A549 (cell line): Measurements from ENCODE around the gene MID2. TPM values are rescaled to one million over a fixed set of nuclear protein-coding genes. Genes with fewer than 3 reads are reported as not detected.
A peak's percentile ranks its signal among the peaks of the same experiment; 100 is the strongest.

ENCODE experiments used
- ATAC-seq, 2 experiments: fragments of 200-7000 bp in 1 of 2; fragments of >200 bp in 1 of 2; cut with Nextera tagmentation in 1 of 2; cut with Tn5 transposase in 1 of 2; 3 replicates each; pipeline versions ENCODE4 v1.8.0 to v1.9.1; 2018 to 2020; ENCODE audit warnings: mild to moderate bottlenecking in 1 of 2, moderate library complexity in 1 of 2
- CTCF ChIA-PET: fragments of 300-600 bp; sonication (Branson Sonifier 250); formaldehyde crosslinking; extraction: SDS; loops from one replicate; lab custom pipeline; 2021; ENCODE audit warnings: antibody characterized with exemption, inconsistent platforms; lab: Yijun Ruan, JAX
- POLR2A ChIA-PET: fragments of 350-600 bp; formaldehyde crosslinking; extraction: SDS; loops from one replicate; lab custom pipeline; 2021; ENCODE audit warnings: antibody characterized with exemption, inconsistent platforms; lab: Yijun Ruan, JAX
- DNase-seq, 2 experiments: peaks; one replicate each; pipeline versions ENCODE4 v3.0.0 to v3.0.0-alpha.2; 2011 to 2016; ENCODE audit warnings: low read depth in 1 of 2, low spot score in 1 of 2
- FAIRE-seq: peaks from 2 replicates; lab custom pipeline; 2011; peaks lifted over from hg19 to GRCh38; lab: Jason Lieb, UNC
- H3K27ac ChIP-seq, 2 experiments: fragments of >200 bp; sonication (Bioruptor Twin); formaldehyde crosslinking; 3 replicates each; pipeline ENCODE4 v1.5.1; 2016 to 2017
- H3K4me1 ChIP-seq: fragments of >200 bp; sonication (Bioruptor Twin); formaldehyde crosslinking; 3 replicates; pipeline ENCODE4 v1.6.1; 2016
- H3K4me2 ChIP-seq: fragments of >200 bp; sonication (Bioruptor Twin); formaldehyde crosslinking; 3 replicates; pipeline ENCODE4 v1.6.1; 2016
- H3K4me3 ChIP-seq: fragments of >200 bp; sonication (Bioruptor Twin); formaldehyde crosslinking; 3 replicates; pipeline ENCODE4 v1.5.1; 2016
- H3K9me3 ChIP-seq: fragments of >200 bp; sonication (Bioruptor Twin); formaldehyde crosslinking; 3 replicates; pipeline ENCODE4 v1.6.1; 2016
- CBX2 ChIP-seq: fragments of 200-600 bp; sonication (generic); IDR thresholded peaks from 2 replicates; pipeline ENCODE4 v1.6.1; 2016; ENCODE audit warnings: low read depth, mild to moderate bottlenecking, borderline replicate concordance
- CEBPB ChIP-seq, 2 experiments: fragments of >200 bp in 1 of 2; sonication (Bioruptor Twin) in 1 of 2; formaldehyde crosslinking in 1 of 2; IDR thresholded peaks; 2 replicates each; pipeline ENCODE4 v1.6.1; 2012 to 2016
- CHD4 ChIP-seq: fragments of 200-600 bp; sonication (generic); IDR thresholded peaks from 2 replicates; pipeline ENCODE4 v1.6.1; 2016; ENCODE audit warnings: antibody characterized with exemption, mild to moderate bottlenecking, borderline replicate concordance
- E2F6 ChIP-seq: IDR thresholded peaks from 2 replicates; pipeline ENCODE4 v1.6.1; 2012; ENCODE audit warnings: low read depth, borderline replicate concordance
- EHMT2 ChIP-seq: fragments of 200-600 bp; sonication (generic); IDR thresholded peaks from 2 replicates; pipeline ENCODE4 v1.6.1; 2016; ENCODE audit warnings: antibody characterized with exemption, low read depth, mild to moderate bottlenecking, moderate library complexity
- GATA3 ChIP-seq: IDR thresholded peaks from 2 replicates; pipeline ENCODE4 v1.6.1; 2012; ENCODE audit warnings: borderline replicate concordance
- HES2 ChIP-seq: fragments of >200 bp; sonication (Bioruptor Twin); formaldehyde crosslinking; IDR thresholded peaks from 2 replicates; pipeline ENCODE4 v1.6.1; 2016
- HEYL ChIP-seq: fragments of 250-450 bp; sonication (Bioruptor Pico); IDR thresholded peaks from 2 replicates; pipeline ENCODE4 v1.8.0; 2021; ENCODE audit warnings: mild to moderate bottlenecking, moderate library complexity
- HOXB5 ChIP-seq: fragments of 250-450 bp; sonication (Bioruptor Pico); IDR thresholded peaks from 2 replicates; pipeline ENCODE4 v1.5.0; 2020; ENCODE audit warnings: mild to moderate bottlenecking, moderate library complexity
- JUN ChIP-seq, 2 experiments: fragments of >200 bp; sonication (Bioruptor Twin); formaldehyde crosslinking; IDR thresholded peaks; 2 replicates in 1 of 2; 3 replicates in 1 of 2; pipeline ENCODE4 v1.6.1; 2016 to 2017
- KDM1A ChIP-seq: fragments of 200-600 bp; sonication (generic); IDR thresholded peaks from 2 replicates; pipeline ENCODE4 v1.6.1; 2016; ENCODE audit warnings: low read depth, mild to moderate bottlenecking
- MAZ ChIP-seq: fragments of 150-350 bp; IDR thresholded peaks from 2 replicates; pipeline ENCODE4 v1.6.1; 2014; ENCODE audit warnings: antibody characterized with exemption, low read depth, low read length, borderline replicate concordance
- MYC ChIP-seq: IDR thresholded peaks from 2 replicates; pipeline ENCODE4 v1.6.1; 2012; ENCODE audit warnings: mild to moderate bottlenecking, inconsistent platforms, low read length, improper control_type of control experiment, borderline replicate concordance
- NPAS2 ChIP-seq: fragments of 250-450 bp; sonication (Bioruptor Pico); IDR thresholded peaks from 2 replicates; pipeline ENCODE4 v1.8.0; 2022; ENCODE audit warnings: mild to moderate bottlenecking, moderate library complexity, borderline replicate concordance
- POLR2A ChIP-seq: IDR thresholded peaks from 2 replicates; pipeline ENCODE4 v1.6.1; 2012; ENCODE audit warnings: mild to moderate bottlenecking, low read length
- RARB ChIP-seq: fragments of 250-450 bp; sonication (Bioruptor Pico); IDR thresholded peaks from 2 replicates; pipeline ENCODE4 v1.8.0; 2021; ENCODE audit warnings: mild to moderate bottlenecking, moderate library complexity
- RCOR1 ChIP-seq: fragments of 150-350 bp; IDR thresholded peaks from 2 replicates; pipeline ENCODE4 v1.6.1; 2014; ENCODE audit warnings: antibody characterized with exemption, low read length, low read depth
- REST ChIP-seq: fragments of 200-600 bp; sonication (generic); IDR thresholded peaks from 2 replicates; pipeline ENCODE4 v1.6.1; 2016; ENCODE audit warnings: antibody characterized with exemption, mild to moderate bottlenecking, moderate library complexity
- RNF2 ChIP-seq: fragments of 200-600 bp; sonication (generic); IDR thresholded peaks from 2 replicates; pipeline ENCODE4 v1.6.1; 2016; ENCODE audit warnings: low read depth, mild to moderate bottlenecking, antibody characterized with exemption, moderate library complexity, borderline replicate concordance
- USF2 ChIP-seq: fragments of 450-650 bp; IDR thresholded peaks from 2 replicates; pipeline ENCODE4 v1.6.1; 2014; ENCODE audit warnings: antibody characterized with exemption
- ZC3H11A ChIP-seq: fragments of 450-650 bp; IDR thresholded peaks from 2 replicates; pipeline ENCODE4 v1.6.1; 2014; ENCODE audit warnings: antibody characterized with exemption, mild to moderate bottlenecking
- ZFP36 ChIP-seq: fragments of 450-650 bp; IDR thresholded peaks from 2 replicates; pipeline ENCODE4 v1.6.1; 2014; ENCODE audit warnings: borderline replicate concordance; ENCODE audit not compliant: partially characterized antibody
- ZSCAN20 ChIP-seq: fragments of 250-450 bp; sonication (Bioruptor Pico); IDR thresholded peaks from 2 replicates; pipeline ENCODE4 v1.8.0; 2022; ENCODE audit warnings: mild to moderate bottlenecking, moderate library complexity
- WGBS: methylation state at CpG from one replicate; pipeline ENCODE4 v1.1.6; 2017; ENCODE audit errors: missing lambda C conversion rate; 5-methylcytosine and 5-hydroxymethylcytosine counted together
- polyA plus RNA-seq, 4 experiments: library from polyadenylated mRNA; depleted of rRNA in 3 of 4; stranded (reverse); fragments of >200 nt; fragmentation: RNase III in 1 of 4; extraction: RNeasy Plus Mini Kit Qiagen cat#74134 plus additional on column Dnase treatment in 1 of 4; gene quantifications; 2 replicates in 3 of 4; 3 replicates in 1 of 4; pipeline ENCODE4 v1.2.3, GENCODE V29; 2011 to 2017

Gene MID2
- polyA plus RNA-seq, 2 of the 4 experiments (the other 2 are of a cell fraction), result 4.6 to 10.6 TPM

- ChIA-PET POLR2A (no interaction called here), CTCF (interaction anchor here (1.4 kb wide), 1 partner anchor 42 kb away, joined by 3 read pairs; no protein-coding TSS in a partner anchor)
- no peak for TF ChIP-seq GATA3
- no peak for TF ChIP-seq CBX2
- no peak for TF ChIP-seq RCOR1
- no peak for TF ChIP-seq EHMT2
- no peak for TF ChIP-seq MYC
- TF ChIP-seq HOXB5, result no peak
- no peak for TF ChIP-seq RARB (CRISPR knock-in tag)
- TF ChIP-seq USF2, result no peak
- peaks cover 5% of the 10 kb centered on the region; the same call in 2 of the 3 replicates for H3K4me1 ChIP-seq
- peak overlapping the region; percentile 83 for H3K4me2 ChIP-seq
- WGBS, result 35% methylated on average over 6 of the region's 7 CpGs
- DNase-seq, result peak in 1 of 2 experiments; percentile 40
- FAIRE-seq, result no peak
- H3K27ac ChIP-seq, result peak overlapping the region; percentile 9 to 73; a peak in 5 of 6 replicates
- ATAC-seq, result peak; percentile 58 to 61; a peak in 5 of 6 replicates
- no peaks in the 10 kb centered on the region for H3K9me3 ChIP-seq
- peak overlapping the region; percentile 46 for H3K4me3 ChIP-seq
Observed at GRCh38 chrX:107935200-107935599, 109.5 kb downstream of the MID2 start.

- DNase-seq, result peak in 1 of 2 experiments; percentile 4
Observed at GRCh38 chrX:107935664-107936433, 110.2 kb downstream of the MID2 start.

GRCh38 chrX:107936434-107936730 lies 110.7 kb downstream of the MID2 start:
- WGBS, result 94% methylated on average over 12 of the region's 16 CpGs
- no peak for DNase-seq
- ATAC-seq, result no peak
- Histone ChIP-seq H3K4me2 (peak overlapping the region; percentile 83), H3K4me3 (no peak overlapping the region; the same call in 2 of the 3 replicates), H3K27ac (no peak overlapping the region), H3K9me3 (no peaks in the 10 kb centered on the region), H3K4me1 (peaks cover 5% of the 10 kb centered on the region; the same call in 2 of the 3 replicates)
- no peak for TF ChIP-seq RNF2
- no peak for FAIRE-seq
- ChIA-PET POLR2A (interaction anchor here (0.5 kb wide), 1 partner anchor 111 kb away, joined by 3 read pairs; the partner anchor contains the start of gene MID2), CTCF (no interaction called here)

More at GRCh38 chrX:107935664-107936433, 110.2 kb downstream of the MID2 start:
- Histone ChIP-seq H3K27ac (peak overlapping the region; percentile 9 to 73; a peak in 5 of 6 replicates), H3K4me2 (peak overlapping the region; percentile 83), H3K9me3 (no peaks in the 10 kb centered on the region), H3K4me3 (peak overlapping the region; percentile 46), H3K4me1 (peaks cover 5% of the 10 kb centered on the region; the same call in 2 of the 3 replicates)
- WGBS, result 43% methylated on average over 25 of the region's 48 CpGs
- CTCF ChIA-PET, result interaction anchor here (1.4 kb wide), 1 partner anchor 42 kb away, joined by 3 read pairs; no protein-coding TSS in a partner anchor
- peak; percentile 75 to 80 for ATAC-seq
- FAIRE-seq, result no peak
- POLR2A ChIA-PET, result interaction anchor here (0.5 kb wide), 1 partner anchor 110 kb away, joined by 3 read pairs; the partner anchor contains the start of gene MID2
- no peak for TF ChIP-seq CEBPB (IDR thresholded peaks at IDR 0.05)

GRCh38 chrX:107940095-107940494 lies 114.4 kb downstream of the MID2 start:
- Histone ChIP-seq H3K4me1 (peaks cover 5% of the 10 kb centered on the region; the same call in 2 of the 3 replicates), H3K4me3 (no peak overlapping the region), H3K27ac (no peak overlapping the region), H3K9me3 (no peaks in the 10 kb centered on the region), H3K4me2 (no peak overlapping the region)
- DNase-seq (no peak), FAIRE-seq (no peak), ATAC-seq (no peak)
- ChIA-PET CTCF (no interaction called here), POLR2A (no interaction called here)
- 77% methylated on average over 3 of the region's 3 CpGs for WGBS
- TF ChIP-seq KDM1A, result no peak
- no peak for TF ChIP-seq HEYL (CRISPR knock-in tag)
- TF ChIP-seq E2F6, result no peak
- TF ChIP-seq ZSCAN20 (CRISPR knock-in tag), result no peak
- TF ChIP-seq NPAS2 (CRISPR knock-in tag), result no peak
- no peak for TF ChIP-seq MAZ
- TF ChIP-seq CHD4, result no peak
- TF ChIP-seq REST, result no peak
- TF ChIP-seq ZFP36, result no peak
- TF ChIP-seq RCOR1, result no peak
- no peak for TF ChIP-seq POLR2A
- no peak for TF ChIP-seq JUN (IDR thresholded peaks at IDR 0.05)
- no peak for TF ChIP-seq ZC3H11A
- no peak for TF ChIP-seq HES2
